GM12878 (cell line): ENCODE data around the gene NPR2. TPM values are rescaled to one million over a fixed set of nuclear protein-coding genes. Genes with fewer than 3 reads are reported as not detected.
A peak's percentile ranks its signal among the peaks of the same experiment; 100 is the strongest.

ENCODE experiments used
- ATF7 ChIP-seq: fragments of 450-650 bp; IDR thresholded peaks from 2 replicates; pipeline ENCODE4 v1.6.1; 2016; ENCODE audit warnings: low read depth, mild to moderate bottlenecking
- MTA2 ChIP-seq: fragments of 450-650 bp; IDR thresholded peaks from 2 replicates; pipeline ENCODE4 v1.6.1; 2016; ENCODE audit warnings: low read depth, mild to moderate bottlenecking, moderate library complexity
- MYC ChIP-seq: IDR thresholded peaks from 2 replicates; pipeline ENCODE4 v1.6.1; 2011; ENCODE audit warnings: mild to moderate bottlenecking, low read length, moderate library complexity, inconsistent platforms; ENCODE audit not compliant: insufficient read depth, insufficient replicate concordance, insufficient read length, severe bottlenecking
- NR2C1 ChIP-seq: fragments of 450-650 bp; IDR thresholded peaks from 2 replicates; pipeline ENCODE4 v1.6.1; 2017; ENCODE audit warnings: antibody characterized with exemption, mild to moderate bottlenecking, moderate library complexity
- NR2F1 ChIP-seq: fragments of 450-650 bp; conservative IDR thresholded peaks from 2 replicates; pipeline ENCODE4 v1.6.1; 2017; ENCODE audit warnings: mild to moderate bottlenecking
- RAD51 ChIP-seq: fragments of 450-650 bp; IDR thresholded peaks from 2 replicates; pipeline ENCODE4 v1.6.1; 2016; ENCODE audit warnings: moderate library complexity, mild to moderate bottlenecking, inconsistent platforms
- SMC3 ChIP-seq: IDR thresholded peaks from 2 replicates; pipeline ENCODE4 v1.6.1; 2011; ENCODE audit warnings: low read length, improper control_type of control experiment, borderline replicate concordance
- SUZ12 ChIP-seq: fragments of 200-600 bp; sonication (generic); IDR thresholded peaks from one replicate; pipeline ENCODE4 v1.6.1; 2018; ENCODE audit warnings: antibody characterized with exemption, mild to moderate bottlenecking; ENCODE audit not compliant: unreplicated experiment
- ZZZ3 ChIP-seq: IDR thresholded peaks from 2 replicates; pipeline ENCODE4 v1.6.1; 2011; ENCODE audit warnings: low read depth; ENCODE audit not compliant: control insufficient read depth, insufficient read length
- polyA plus RNA-seq, 11 experiments: library from polyadenylated mRNA; depleted of rRNA in 4 of 11; unstranded in 6 of 11; stranded (reverse) in 5 of 11; fragments of >200 nt; fragmentation: Nextera tagmentation in 4 of 11; fragmentation: Illumina TruSeq in 1 of 11; extraction: Ambion mirVana in 4 of 11; extraction: Trizol in 1 of 11; gene quantifications; 1 replicate in 1 of 11; 2 replicates in 10 of 11; pipeline versions ENCODE4 v1.2.1 to v1.2.3, GENCODE V29; 2011 to 2016; ENCODE audit warnings: inconsistent platforms in 2 of 11, missing spikeins in 2 of 11, low read depth in 1 of 11
- total RNA-seq, 4 experiments: library from RNA; depleted of rRNA in 3 of 4; stranded (reverse); fragments of >200 nt in 3 of 4; fragmentation: Illumina TruSeq in 1 of 4; extraction: Trizol in 1 of 4; gene quantifications; 2 replicates each; pipeline versions ENCODE4 v1.2.1 to v1.2.3, GENCODE V29; 2013 to 2021
- TF ChIP-seq, protein P1 (sequence below): IDR thresholded peaks from 2 replicates; pipeline ENCODE4 v1.6.1; 2011; ENCODE audit warnings: low read depth, low read length, improper control_type of control experiment, borderline replicate concordance
- TF ChIP-seq, protein P2 (sequence below): fragments of 450-650 bp; IDR thresholded peaks from 2 replicates; pipeline ENCODE4 v1.6.1; 2017; ENCODE audit warnings: mild to moderate bottlenecking, moderate library complexity

NPR2 gene
- total and polyA plus RNA-seq, 10 of the 15 experiments (the other 5 are each of a cell fraction or from before 2014, with no cell fraction given): 2.0 to 20.9 (median 6.8) TPM

DNA sequence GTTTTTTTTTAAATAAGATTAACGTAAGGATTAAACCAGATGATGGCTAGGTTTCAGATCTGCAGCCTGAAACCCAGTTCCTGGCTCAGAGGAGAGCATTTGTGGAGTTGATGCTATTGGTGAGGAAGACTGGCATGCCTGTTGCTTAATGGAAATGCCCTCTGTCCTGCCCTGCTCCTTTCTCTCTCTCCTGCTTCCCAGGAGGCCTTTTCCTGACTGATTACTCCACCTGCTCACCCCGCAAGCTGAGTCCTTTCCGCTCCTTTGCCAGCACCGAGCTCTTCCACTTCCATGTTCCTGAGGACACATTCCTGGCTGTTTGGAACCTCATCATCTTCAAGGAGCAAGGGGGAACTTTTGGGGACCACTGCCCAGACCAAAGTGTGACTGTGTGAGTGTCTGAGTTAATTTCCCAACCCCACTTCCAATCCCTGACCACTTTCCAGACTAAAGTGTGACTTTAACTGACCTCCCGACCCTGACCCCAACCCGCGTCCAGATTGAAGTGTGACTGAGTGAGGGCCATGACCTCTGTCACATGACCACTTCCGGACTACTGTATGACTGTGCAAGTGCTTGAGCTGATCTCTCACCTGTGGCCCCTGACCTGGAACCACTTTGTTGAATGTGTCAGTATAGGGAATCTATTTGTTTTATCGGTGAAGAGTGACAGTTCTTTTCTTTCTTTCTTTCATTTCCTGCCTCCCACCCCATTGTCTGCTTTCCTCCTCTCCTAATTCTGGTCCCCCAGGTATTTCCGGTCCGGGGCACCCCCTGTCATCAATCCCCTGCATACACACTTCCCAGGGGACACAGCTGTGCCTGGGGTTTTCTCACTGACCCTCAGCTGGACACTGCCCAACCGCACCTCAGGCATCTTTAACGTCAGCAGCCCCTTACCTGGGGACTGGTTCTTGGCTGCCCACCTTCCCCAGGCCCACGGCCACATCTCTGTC is 43.1 kb downstream of the NPR2 start (continued):
- TF ChIP-seq, protein P1, sequence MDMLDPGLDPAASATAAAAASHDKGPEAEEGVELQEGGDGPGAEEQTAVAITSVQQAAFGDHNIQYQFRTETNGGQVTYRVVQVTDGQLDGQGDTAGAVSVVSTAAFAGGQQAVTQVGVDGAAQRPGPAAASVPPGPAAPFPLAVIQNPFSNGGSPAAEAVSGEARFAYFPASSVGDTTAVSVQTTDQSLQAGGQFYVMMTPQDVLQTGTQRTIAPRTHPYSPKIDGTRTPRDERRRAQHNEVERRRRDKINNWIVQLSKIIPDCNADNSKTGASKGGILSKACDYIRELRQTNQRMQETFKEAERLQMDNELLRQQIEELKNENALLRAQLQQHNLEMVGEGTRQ: peak; percentile 4; the same call in 1 of the 2 replicates
- TF ChIP-seq NR2C1: peak; percentile 95
- peak; percentile 97 for TF ChIP-seq NR2F1
- TF ChIP-seq RAD51: peak; percentile 76
- no peak for TF ChIP-seq ATF7
- no peak for TF ChIP-seq SUZ12
- no peak for TF ChIP-seq ZZZ3
- TF ChIP-seq, protein P2, sequence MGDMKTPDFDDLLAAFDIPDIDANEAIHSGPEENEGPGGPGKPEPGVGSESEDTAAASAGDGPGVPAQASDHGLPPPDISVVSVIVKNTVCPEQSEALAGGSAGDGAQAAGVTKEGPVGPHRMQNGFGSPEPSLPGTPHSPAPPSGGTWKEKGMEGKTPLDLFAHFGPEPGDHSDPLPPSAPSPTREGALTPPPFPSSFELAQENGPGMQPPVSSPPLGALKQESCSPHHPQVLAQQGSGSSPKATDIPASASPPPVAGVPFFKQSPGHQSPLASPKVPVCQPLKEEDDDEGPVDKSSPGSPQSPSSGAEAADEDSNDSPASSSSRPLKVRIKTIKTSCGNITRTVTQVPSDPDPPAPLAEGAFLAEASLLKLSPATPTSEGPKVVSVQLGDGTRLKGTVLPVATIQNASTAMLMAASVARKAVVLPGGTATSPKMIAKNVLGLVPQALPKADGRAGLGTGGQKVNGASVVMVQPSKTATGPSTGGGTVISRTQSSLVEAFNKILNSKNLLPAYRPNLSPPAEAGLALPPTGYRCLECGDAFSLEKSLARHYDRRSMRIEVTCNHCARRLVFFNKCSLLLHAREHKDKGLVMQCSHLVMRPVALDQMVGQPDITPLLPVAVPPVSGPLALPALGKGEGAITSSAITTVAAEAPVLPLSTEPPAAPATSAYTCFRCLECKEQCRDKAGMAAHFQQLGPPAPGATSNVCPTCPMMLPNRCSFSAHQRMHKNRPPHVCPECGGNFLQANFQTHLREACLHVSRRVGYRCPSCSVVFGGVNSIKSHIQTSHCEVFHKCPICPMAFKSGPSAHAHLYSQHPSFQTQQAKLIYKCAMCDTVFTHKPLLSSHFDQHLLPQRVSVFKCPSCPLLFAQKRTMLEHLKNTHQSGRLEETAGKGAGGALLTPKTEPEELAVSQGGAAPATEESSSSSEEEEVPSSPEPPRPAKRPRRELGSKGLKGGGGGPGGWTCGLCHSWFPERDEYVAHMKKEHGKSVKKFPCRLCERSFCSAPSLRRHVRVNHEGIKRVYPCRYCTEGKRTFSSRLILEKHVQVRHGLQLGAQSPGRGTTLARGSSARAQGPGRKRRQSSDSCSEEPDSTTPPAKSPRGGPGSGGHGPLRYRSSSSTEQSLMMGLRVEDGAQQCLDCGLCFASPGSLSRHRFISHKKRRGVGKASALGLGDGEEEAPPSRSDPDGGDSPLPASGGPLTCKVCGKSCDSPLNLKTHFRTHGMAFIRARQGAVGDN: peak; percentile 95
- no peak for TF ChIP-seq MYC
- peak; percentile 60 for TF ChIP-seq MTA2
- TF ChIP-seq SMC3: no peak
